BJ (cell line): ENCODE results near the gene RGS5. TPM values are rescaled to one million over a fixed set of nuclear protein-coding genes. Genes with fewer than 3 reads are reported as not detected.

Experiments used
- CTCF ChIA-PET: fragments of 350-600 bp; formaldehyde crosslinking; extraction: SDS; loops from one replicate; lab custom pipeline; 2021; ENCODE audit warnings: antibody characterized with exemption, inconsistent platforms; lab: Yijun Ruan, JAX
- POLR2A ChIA-PET: fragments of 300-600 bp; sonication (Branson Sonifier 250); formaldehyde crosslinking; extraction: SDS; loops from one replicate; lab custom pipeline; 2021; ENCODE audit warnings: antibody characterized with exemption; lab: Charles Lee
- DNase-seq: peaks from one replicate; pipeline ENCODE4 v3.0.0-alpha.2; 2011; ENCODE audit warnings: low read depth
- H3K27me3 ChIP-seq: 2 replicates; pipeline ENCODE4 v1.6.0; 2011; ENCODE audit warnings: low read length; ENCODE audit not compliant: control insufficient read depth, insufficient read depth
- H3K36me3 ChIP-seq: 2 replicates; pipeline ENCODE4 v1.5.1; 2011; ENCODE audit warnings: low read length; ENCODE audit not compliant: control insufficient read depth, insufficient read depth
- H3K4me3 ChIP-seq: 2 replicates; pipeline ENCODE4 v1.5.1; 2011; ENCODE audit warnings: low read depth, mild to moderate bottlenecking, control low read depth, low read length
- polyA plus RNA-seq: library from polyadenylated mRNA; depleted of rRNA; stranded (reverse); fragments of >200 nt; gene quantifications from 2 replicates; pipeline ENCODE4 v1.2.3, GENCODE V29; 2011; rRNA removed
- TF ChIP-seq, protein P1 (sequence below): IDR thresholded peaks from 2 replicates; pipeline ENCODE4 v1.5.1; 2011; ENCODE audit warnings: low read depth, mild to moderate bottlenecking, control low read depth, inconsistent platforms, low read length, moderate library complexity; ENCODE audit not compliant: insufficient read depth

RGS5 gene
- polyA plus RNA-seq, 1 experiment, result 8.5 TPM

DNA sequence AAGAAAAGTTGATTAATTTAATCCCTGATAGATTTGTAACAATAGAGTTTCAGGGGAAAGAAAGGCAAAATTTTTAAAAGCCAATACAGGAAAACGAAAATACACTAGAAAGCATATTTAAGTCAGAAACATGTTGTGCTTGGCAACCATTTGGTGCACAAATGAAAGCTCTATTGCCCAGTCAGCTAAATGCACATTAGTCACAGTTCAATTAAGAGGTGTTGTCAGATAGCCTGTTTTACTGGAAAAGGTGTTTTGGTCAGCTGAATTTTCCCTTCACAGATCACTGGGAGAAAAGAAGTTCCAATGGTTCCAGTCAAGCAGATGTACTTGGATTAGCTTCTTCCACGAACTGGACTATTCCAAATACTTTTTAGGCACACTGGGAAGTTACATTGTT is 108.1 kb downstream of the RGS5 start:
- H3K36me3 ChIP-seq, result no peaks in the 10 kb centered on the region
- CTCF ChIA-PET, result no interaction called here
- TF ChIP-seq, protein P1, sequence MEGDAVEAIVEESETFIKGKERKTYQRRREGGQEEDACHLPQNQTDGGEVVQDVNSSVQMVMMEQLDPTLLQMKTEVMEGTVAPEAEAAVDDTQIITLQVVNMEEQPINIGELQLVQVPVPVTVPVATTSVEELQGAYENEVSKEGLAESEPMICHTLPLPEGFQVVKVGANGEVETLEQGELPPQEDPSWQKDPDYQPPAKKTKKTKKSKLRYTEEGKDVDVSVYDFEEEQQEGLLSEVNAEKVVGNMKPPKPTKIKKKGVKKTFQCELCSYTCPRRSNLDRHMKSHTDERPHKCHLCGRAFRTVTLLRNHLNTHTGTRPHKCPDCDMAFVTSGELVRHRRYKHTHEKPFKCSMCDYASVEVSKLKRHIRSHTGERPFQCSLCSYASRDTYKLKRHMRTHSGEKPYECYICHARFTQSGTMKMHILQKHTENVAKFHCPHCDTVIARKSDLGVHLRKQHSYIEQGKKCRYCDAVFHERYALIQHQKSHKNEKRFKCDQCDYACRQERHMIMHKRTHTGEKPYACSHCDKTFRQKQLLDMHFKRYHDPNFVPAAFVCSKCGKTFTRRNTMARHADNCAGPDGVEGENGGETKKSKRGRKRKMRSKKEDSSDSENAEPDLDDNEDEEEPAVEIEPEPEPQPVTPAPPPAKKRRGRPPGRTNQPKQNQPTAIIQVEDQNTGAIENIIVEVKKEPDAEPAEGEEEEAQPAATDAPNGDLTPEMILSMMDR, result no peak
- H3K27me3 ChIP-seq, result no peaks in the 10 kb centered on the region
- no peak overlapping the region for H3K4me3 ChIP-seq
- DNase-seq, result no peak
- POLR2A ChIA-PET, result interaction anchor here (0.6 kb wide), 1 partner anchor 9 kb away, joined by 3 read pairs; no protein-coding TSS in a partner anchor

DNA sequence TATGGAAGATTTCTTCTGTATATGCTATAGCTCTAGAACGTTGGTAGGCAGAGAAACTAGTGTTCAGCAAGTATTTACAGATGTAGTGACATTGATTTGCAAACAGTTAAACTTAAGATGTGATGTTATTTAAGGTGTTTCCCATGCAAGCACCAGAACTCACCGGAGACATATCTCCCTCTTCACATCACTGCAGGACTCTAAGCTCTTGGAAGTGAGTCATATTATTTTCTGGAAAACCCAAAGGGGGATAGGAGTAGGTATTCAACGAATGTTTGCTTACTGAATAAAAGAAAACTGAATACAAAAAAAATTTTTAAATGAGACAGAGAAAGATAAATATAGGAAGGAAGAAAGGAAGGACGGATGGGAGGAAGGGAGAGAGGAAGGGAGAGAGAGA is 108.5 kb downstream of the RGS5 start:
- Histone ChIP-seq H3K27me3 (no peaks in the 10 kb centered on the region), H3K4me3 (no peak overlapping the region), H3K36me3 (no peaks in the 10 kb centered on the region)
- TF ChIP-seq, protein P1, result no peak
- DNase-seq, result no peak
- POLR2A ChIA-PET, result interaction anchor here (0.6 kb wide), 1 partner anchor 8 kb away, joined by 3 read pairs; no protein-coding TSS in a partner anchor
- CTCF ChIA-PET, result no interaction called here

DNA sequence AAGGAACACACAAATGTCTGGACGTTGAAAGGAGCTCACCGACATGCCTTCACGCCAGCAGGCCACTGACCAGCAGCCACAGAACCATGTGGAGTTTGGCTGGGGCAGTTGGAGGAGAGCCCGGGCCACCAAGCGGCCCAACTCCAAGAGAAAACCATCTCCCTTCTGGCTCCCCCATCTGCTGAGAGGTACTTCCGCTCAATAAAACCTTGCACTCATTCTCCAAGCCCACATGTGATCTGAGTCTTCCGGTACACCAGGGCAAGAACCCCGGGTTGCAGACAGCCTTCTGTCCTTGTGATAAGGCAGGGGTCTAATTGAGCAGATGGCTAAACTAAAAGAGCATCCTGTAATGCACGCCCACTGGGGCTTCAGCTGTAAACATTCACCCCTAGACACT is 109.1 kb downstream of the RGS5 start:
- no peaks in the 10 kb centered on the region for H3K36me3 ChIP-seq
- TF ChIP-seq, protein P1, result no peak
- H3K27me3 ChIP-seq, result no peaks in the 10 kb centered on the region
- ChIA-PET POLR2A (no interaction called here), CTCF (no interaction called here)
- H3K4me3 ChIP-seq, result no peak overlapping the region
- no peak for DNase-seq

DNA sequence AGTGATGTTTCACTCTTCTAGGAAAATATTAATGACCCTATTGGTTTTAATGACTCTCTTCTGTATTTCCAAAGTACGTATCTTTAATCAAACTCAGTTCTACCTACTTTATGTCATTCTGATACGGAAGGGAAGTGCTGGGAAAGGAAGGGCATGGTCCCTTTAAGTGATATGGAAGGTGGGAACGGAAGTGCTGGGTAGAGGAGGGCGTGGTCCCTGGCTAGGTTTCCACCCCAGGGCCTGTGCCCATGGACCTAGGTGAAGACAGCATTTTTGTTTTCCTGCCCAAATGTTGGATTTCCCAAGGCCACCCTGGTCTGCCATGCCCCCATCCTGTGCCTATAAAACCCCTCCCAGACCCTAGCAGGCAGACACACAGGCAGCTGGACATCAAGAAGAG is 109.5 kb downstream of the RGS5 start:
- Histone ChIP-seq H3K4me3 (no peak overlapping the region), H3K27me3 (no peaks in the 10 kb centered on the region), H3K36me3 (no peaks in the 10 kb centered on the region)
- POLR2A ChIA-PET, result no interaction called here
- no peak for DNase-seq
- TF ChIP-seq, protein P1, result no peak
- CTCF ChIA-PET, result no interaction called here

Other genes starting within 250 kb of the RGS5 start
- 25.8 and 26.4 TPM in 2 replicates for gene RGS4, start 133.6 kb downstream of the RGS5 start, polyA plus RNA-seq
- gene NUF2, start 119.0 kb upstream of the RGS5 start, polyA plus RNA-seq, result 5.9 and 10.6 TPM in 2 replicates